Fibroblast of skin of scalp (primary cell): Measurements from ENCODE around the gene PLBD2.

Source experiments
- DNase-seq: peaks from one replicate; pipeline ENCODE4 v3.0.0-alpha.2; 2013

Gene PLBD2

DNA sequence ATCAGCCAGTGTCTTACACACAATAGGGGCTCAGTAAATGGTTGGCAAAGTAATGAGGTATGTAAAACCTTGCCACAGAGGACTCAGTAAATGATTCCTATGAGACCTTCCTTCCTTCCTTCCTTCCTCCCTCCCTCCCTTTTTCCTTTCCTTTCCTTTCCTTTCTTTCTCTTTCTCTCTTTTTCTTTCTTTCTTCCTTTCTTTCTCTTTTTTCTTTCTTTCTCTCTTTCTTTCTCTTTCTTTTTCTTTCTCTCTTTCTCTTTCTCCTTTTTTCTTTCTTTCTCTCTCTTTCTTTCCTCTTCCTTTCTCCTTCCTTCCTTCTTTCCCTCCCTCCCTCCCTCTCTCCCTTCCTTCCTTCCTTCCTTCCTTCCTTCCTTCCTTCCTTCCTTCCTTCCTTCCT is 37.8 kb downstream of the PLBD2 start:
- no peak for DNase-seq

DNA sequence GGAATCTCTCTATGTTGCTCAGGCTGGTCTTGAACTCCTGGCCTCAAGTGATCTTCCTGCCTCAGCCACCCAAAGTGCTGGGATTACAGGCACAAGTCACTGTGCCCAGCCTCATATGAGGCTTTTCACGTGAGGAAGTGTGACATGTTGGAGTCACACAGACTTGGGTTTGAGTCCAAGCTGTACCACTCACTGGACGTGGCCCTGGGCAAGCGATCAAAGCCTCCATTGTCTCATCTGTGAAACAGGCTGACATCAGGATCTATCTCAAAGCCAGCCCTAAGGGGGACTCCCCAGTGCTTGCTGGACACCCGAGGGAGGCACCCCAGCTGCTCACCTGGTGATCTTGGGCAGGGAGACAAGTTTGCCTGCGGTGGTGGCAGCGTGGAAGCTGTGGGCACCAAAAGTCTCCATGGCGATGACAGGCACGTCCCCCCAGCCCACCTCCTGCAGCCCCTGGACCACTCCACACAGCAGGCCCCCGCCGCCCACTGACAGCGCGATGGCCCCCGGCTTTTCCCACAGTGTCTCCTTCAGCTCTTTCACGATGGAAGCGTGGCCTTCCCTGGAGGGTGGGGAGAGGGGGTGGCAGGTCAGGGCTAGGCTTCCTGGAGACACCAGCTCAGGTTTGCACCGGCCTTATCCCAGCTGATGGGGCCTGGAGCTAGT is 38.6 kb downstream of the PLBD2 start:
- DNase-seq = no peak

DNA sequence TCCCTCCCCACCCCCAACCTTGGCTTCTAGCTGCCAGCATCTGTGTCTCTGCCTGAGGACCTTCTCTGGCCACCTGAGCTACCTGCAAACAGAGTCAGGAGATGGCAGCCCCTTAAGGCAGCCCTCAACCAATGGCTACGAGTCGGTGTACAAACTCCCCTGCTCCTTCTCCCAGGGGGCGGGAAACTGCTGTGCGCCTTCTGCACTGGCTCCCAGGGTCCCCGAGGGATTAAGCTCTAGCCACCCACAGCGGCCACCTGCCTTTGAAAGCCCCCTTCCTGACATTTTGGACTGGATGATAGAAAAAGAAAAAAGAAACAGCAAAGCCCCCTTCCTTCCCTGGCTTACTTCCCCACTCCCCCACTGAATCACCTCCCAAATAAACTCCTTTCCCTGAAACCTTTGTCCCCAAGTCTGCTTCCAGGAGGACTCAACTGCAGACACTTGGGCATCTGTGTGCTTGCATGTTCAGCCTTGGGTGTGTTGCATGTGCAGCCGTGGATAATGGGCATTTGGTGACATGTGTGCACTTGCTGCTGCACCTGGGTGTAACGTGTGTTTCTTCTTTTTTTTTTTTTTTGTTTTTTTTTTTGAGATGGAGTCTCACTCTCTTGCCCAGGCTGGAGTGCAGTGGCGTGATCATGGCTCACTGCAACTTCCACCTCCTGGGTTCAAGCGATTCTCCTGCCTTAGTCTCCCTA is 39.3 kb downstream of the PLBD2 start:
- no peak for DNase-seq

DNA sequence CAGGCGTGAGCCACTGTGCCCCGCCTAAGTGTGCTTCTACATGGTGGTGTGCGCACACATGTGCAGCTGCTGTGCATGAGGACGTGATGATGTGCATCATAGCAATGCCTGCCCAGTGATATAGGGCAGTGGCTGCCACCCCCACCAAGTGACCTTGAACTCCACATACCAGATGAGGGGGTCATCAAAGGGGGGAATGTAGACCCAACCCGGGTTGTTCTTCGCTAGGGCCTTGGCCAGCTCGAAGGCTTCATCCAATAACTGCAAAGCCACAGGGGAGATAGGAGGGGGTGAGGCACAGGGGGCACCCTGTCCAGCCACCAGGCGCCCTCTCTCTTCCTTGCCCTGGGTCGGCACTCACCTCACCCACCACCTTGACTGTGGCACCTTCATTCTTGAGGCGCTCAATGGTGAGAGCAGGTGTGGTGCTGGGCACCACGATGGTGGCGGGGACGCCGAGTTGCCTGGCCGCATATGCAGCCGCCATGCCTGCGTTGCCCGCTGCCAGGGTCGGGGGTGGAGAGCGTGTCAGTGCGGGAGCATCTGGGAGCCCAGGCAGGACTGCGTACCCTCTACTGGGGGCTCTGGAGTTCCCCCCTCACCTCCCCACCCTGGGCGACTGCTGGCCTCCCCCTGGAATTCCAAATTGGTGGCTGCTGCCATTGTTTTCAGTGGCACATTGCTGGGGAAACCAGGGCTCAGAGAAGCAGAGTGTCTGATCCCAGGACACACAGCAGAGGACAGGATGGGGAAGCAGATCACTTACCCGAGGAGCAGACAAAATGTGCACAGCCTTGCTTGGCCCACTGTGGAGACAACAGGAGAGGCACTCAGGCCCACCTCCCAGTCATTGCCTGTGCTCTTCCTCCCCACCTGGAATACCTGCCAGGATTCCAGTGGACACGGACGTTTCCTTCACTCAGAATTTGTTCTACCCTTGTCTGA is 40.2 kb downstream of the PLBD2 start:
- DNase-seq = no peak

DNA sequence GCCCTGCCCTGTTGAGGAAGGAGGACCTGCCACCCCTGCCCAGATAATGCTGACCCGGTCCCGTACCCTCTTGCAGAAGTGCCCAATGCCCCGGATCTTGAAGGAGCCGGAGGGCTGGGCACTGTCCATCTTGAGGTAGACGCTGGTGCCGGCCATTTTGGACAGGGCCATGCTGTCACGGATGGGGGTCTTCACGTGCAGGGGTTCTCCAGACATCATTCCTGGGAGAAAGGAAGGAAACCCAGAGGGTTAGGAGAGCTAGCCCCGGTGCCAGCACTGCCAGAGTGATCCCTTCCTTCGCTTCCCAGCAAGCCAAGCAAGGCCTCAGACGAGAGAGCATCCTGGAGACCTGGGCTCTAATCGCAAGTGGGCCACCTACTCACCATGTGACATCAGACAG is 41.1 kb downstream of the PLBD2 start:
- DNase-seq = no peak

DNA sequence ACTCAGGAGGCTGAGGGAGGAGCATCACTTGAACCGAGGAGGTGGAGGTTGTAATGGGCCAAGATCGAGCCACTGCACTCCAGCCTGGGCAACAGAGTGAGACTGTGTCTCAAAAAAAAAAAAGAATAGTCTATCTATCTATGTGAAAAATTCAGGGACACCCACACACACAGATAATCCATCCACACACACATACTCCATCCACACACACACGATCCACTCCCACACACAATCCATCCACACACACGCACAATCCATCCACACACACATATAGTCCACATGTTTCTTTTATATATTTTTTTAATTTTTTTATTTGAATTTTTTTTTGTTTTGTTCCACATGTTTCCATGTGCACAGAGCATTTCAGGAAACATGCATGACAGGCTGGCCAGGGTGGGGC is 42.0 kb downstream of the PLBD2 start:
- DNase-seq = no peak

DNA sequence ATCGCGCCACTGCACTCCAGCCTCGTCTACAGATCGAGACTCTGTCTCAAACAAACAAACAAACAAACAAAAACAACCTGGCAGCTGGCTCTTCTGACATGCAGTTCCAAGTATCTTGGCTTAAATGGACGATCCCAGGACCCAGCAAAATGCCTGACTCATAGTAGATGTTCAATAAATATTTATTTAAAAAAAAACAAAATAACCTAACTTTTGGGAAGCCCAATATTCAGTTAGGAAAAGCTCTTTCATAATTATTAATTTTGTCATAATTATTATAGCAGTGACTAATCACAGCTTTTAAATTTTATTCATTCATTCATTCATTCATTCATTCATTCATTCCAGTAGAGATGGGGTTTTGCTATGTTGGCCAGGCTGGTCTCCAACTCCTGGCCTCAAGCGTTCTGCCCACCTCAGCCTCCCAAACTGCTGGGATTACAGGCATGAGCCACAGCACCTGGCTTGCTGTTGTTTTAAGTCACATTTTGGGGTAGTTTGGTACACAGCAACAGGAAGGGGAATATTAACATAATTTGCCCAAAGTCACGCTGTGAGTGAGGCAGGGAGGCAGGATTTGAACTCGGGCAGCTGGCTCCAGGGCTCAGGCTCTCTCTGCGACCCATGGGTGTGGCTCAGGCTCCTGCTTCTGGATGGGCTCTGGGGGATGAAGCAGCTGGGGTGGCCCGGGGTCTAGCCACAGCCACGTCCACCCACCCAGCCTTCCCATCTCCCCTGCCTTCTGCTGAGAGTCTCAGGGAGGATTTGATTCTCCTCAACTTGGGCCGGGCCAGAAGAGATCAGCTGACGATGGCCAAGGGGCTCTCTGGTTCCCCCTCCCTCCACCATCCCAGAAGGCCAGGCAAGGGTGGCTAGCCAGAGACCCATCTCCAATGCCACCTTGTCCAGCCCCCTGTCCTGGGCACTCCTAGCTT is 42.9 kb downstream of the PLBD2 start:
- DNase-seq = no peak

DNA sequence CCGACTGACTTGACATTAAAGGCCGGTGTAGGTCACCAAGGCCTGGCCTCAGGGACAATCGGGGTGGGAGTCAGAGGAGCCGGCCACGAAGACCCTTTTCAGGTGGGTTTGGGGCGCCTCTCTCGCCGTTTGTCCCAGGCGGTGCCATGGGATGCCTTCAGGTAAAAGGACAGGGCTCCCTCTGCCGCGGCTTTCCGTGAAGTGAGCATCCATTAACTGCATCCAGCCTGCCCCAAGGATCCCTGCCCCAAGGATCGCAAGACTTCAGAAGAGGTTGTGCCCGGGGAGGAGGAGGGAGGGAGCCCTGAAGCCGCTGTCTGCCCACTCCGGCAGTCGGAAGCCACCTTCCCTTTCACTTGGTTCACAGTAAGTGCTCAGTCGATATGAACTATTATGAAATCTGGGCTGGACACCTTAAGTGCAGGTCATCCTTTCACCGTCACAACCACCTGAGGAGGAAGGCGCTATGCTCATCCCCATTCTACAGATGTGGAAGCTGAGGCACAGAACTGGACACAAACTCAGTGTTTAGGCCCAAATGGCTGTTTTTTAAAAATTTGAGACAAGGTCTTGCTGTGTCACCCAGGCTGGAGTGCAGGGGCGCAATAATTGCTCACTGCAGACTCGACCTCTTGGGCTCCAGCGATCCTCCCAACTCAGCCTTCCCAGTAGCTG is 44.3 kb downstream of the PLBD2 start:
- no peak for DNase-seq

DNA sequence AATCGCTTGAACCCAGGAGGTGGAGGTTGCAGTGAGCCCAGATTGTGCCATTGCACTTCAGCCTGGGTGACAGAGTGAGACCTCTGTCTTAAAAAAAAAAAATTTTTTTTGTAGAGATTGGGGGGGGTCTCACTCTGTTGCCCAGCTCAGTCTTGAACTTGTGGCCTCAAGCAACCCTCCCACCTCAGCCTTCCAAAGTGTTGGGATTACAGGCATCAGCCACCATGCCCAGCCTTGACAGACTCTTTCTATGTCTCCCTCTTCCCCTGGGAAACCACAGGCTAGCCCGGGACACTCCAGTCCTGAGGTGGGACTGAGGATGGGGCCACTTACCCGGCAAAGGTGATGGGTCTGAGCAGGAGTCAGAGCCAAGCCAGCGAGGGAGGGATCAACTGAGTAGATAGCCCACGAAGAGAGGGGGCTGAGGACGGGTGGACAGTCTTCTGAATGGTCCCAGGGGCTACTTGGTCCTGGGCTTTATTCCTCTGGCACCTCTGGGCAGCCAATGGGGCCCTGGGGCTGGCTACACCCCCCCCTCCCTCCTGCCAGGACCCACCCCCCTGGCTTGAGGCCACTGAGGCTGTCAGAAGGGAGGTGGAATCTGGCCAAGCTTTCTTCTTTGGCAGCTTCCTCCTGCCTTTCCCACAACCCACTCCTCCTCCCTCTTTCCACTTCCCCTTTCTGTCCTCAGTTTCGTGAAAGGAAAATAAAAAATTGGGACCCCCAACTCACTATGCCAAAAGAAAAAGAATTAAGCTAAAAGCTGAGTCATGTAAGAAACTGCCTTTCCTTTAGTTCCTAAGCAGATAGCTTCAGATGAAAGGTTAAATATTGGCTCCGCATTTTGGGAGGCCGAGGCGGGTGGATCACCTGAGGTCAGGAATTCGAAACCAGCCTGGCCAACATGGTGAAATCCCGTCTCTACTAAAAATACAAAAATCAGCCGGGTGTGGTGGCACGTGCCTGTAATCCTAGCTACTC is 45.3 kb downstream of the PLBD2 start, which contains the start of gene SDS:
TSS of gene SDS (minus strand) at position 453 of the 981 bp plus-strand sequence. CDS start 4,179 bp downstream, outside the sequence.
- DNase-seq = peak; percentile 35

DNA sequence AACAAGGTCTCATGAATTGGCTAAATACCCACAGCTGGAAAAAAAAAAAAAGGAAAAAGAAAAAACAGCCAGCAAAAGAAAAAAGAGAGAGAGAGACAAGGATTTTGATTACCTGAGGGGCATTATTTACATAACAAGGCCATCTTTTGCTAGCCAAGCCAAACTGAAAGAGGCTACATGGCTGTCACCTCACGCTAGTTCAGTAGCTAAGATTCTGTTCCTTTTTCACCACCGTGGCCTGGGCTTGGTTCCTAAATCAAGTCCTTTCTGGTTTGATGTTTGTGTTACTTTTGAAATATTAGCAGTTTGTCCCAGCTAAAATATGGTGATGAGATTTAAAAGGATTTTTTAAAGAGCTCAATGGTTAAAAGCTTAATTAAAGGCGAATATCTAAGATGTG is 47.3 kb downstream of the PLBD2 start:
- no peak for DNase-seq

DNA sequence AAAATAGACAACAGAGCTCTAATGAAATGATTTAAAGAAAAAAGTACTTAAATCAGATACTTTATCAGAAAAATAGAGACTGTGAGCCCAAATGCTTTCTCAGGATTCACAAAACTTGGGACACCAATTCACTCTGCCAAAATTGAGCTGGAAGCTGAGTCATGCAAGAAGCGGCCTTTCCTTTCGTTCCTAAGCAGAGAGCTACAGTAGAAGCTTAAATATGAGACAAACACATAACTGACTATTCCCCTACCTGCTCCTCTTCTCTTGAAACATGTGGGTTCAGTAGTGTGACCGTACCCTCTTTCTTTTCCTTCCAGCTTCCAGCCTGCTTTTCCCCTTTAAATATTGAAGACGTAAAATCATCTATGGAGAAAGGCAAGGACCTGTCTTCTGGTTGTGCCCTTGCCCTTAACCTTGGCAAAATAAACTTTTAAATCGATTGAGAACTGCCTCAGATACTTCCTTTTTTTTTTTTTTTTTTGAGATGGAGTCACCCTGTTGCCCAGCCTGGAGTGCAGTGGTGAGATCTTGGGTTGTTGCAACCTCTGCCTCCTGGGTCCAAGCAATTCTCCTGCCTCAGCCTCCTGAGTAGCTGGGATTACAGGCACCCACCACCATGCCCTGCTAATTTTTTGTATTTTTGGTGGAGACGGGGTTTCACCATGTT is 49.7 kb downstream of the PLBD2 start:
- peak; percentile 23 for DNase-seq

DNA sequence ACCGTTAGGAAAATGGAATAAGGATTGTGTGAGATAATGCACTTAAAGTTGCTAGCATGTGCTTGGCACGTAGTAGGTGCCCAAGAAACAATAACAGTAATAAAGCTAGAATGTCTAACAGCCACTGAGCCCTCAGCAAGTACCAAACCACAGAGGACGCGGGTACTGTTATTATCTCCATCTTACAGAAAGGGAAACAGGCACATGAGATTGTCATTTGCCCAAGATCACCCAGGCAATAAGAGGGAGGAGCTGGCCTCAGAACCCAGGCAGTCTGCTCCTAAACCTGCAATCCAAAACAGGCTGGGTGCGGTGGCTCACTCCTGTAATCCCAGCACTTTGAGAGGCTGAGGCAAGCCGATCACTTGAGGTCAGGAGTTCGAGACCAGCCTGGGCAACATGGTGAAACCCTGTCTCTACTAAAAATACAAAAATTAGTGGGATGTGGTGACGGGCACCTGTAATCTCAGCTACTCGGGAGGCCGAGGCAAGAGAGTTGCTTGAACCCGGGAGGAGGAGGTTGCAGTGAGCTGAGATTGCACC is 50.4 kb downstream of the PLBD2 start:
- no peak for DNase-seq

DNA sequence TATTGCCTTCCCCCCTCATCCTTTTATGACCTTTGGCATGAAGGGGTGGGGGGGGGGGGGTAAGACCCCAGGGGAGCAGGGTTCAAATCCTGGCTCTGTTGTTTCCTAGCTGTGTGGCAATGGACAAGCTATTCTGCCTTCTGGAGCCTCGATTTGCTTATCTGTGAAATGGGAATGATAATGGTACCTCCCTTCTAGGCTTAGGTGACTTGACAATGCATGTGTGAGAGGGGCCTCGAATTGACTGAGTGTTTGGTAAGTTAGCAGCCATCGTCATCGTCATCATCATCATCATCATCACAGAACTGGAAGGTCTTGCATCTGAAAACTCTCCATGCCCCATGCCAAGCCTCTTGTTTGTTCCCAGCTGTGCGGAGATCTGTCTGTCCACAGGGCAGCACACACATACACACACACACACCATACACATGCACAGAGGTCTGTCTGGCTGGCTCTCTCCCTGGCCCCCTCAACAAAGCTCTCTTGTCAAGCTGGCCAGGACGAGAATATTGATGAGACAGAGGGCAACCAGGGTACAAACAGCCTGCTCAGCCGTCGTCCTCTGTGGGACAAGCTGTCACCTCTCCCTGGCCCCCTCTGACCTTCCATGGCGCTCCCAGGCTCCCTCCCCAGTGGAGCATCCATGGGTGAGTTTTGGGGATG is 51.2 kb downstream of the PLBD2 start:
- DNase-seq = no peak

DNA sequence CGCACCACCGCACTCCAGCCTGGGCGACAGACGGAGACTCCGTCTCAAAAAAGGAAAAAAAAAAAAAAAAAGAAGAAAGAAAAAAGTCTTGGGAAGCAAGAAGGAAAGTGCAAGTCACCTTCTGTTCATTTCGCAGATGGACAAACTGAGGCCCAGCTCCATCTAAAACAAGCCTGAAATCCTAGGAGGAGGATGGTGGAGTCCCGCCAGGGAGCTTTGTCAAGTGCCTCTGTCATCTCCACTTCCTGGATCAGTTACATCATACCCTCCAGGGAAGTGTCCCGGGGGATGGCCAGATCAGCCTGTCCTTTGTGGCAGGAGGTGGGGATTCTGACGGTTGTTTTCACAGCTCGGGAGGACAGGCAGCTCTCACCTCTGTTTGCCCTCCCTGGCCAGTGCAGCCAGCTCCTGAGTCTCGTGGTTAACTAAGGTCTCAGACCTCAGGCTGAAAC is 55.1 kb downstream of the PLBD2 start:
- peak; percentile 35 for DNase-seq

DNA sequence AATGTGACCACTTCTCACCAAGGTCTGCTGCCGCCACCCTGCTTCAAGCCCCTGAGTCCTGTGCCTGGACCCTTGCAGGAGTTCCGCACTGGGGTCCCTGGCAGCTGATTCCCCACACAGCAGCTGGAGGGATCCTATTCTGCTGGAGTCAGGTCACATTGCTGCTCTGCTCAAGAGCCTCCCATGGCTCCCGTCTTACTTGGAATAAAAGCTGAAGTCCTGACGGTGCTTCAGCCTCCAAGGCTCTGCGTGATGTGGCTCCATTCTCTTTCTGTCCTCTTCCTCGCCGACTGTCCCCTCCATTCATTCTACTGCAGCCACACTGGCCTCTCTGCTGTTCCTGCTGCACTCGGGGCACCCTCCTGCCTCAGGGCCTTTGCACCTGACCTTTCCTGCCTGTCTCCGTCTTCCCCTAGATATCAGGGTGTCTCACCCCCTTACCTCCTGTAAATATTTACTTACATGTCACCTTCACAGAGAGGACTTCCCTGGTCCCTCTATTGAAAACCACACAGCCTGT is 56.2 kb downstream of the PLBD2 start:
- DNase-seq = no peak

DNA sequence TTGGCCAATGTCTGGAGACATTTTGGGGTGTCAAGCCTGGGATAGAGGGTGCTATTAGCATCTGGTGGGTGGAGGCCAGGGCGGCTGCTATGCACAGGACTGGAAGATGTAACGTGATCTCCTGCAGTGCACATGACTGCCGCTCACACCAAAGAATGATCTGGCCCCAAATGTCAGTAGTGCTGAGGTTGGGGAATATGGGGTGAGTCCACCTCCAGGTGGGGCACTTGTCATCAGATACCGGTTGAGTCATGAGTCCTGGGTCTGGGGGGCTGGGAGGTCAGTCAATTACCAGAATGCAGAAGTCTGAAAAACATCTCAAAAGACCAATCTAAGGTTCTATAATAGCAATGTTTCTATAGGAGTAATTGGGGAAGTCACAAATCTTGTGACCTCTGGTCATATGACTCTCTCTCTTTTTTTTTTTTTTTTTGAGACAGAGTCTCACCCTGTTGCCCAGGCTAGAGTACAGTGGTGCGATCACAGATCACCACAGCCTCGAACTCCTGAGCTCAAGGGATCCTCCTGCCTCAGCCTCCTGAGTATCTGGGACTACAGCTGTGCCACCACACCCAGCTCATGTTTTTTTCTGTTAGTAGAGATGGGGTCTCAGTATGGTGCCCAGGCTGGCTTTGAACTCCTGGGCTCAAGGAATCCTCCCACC is 57.8 kb downstream of the PLBD2 start:
- no peak for DNase-seq

DNA sequence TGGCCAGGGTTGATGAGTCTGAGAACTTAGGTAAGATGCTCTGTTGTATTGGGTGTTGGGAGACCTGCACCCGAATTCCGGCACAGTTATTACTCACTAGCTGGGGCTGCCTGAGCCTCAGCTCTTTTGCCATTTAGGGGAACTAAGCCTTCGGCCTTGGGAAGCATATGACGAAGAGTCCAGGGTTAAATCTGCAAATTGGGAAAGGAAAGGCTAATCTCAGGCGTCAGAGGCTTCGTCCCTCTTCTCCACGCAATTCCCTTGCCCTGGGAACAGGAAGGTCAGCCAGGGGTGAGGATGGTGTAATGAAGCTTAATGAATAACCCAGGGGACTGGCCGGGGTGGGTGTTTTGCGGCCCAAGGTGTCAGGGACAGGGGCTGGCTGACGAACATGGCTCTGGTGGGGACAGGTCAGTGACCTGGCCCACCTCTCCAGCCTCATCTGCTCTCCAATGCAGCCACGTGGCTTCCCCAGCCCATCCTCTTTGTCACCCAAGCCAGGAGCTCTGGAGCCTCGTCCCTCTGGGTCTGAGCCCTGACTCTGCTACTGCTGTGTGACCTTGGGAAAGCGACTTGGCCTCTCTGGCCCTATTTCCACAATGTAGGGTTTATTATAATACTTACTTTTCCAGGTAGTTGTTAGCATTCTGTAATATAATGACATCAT is 60.0 kb downstream of the PLBD2 start:
- DNase-seq = no peak
